ENCODE results near the gene PRODH2.

Gene PRODH2, protein sequence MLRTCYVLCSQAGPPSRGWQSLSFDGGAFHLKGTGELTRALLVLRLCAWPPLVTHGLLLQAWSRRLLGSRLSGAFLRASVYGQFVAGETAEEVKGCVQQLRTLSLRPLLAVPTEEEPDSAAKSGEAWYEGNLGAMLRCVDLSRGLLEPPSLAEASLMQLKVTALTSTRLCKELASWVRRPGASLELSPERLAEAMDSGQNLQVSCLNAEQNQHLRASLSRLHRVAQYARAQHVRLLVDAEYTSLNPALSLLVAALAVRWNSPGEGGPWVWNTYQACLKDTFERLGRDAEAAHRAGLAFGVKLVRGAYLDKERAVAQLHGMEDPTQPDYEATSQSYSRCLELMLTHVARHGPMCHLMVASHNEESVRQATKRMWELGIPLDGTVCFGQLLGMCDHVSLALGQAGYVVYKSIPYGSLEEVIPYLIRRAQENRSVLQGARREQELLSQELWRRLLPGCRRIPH

DNA sequence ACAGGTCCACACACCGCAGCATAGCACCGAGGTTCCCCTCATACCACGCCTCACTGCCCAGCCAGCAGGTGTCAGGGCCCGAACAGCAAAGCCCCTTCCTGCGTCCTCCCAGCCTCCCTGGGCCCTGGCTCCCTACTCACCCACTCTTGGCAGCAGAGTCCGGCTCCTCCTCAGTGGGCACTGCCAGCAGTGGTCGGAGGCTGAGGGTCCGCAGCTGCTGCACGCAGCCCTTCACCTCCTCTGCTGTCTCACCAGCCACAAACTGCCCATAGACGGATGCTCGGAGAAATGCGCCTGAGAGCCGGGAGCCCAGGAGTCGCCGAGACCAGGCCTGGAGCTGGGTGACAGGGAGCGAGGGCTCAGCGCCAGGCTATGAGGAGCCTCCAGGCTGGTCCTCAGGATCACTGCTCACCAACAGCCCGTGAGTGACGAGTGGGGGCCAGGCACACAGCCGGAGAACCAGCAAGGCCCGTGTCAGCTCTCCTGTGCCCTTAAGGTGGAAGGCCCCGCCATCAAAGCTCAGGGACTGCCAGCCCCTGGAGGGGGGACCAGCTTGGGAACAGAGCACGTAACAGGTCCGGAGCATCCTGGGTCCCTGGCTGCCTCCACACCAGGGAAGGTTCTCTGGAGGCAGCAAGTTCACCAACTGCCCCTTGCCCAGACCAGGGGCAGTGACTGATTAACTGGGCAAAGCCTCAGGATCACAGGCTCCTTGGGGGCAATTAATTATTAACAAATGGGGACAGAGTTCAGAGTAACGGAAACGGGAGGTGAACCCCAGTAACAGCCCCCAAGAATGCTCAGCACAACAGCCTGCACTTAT is at the start of gene PRODH2:
Gene PRODH2 (minus strand): TSS at position 626 of the 823 bp plus-strand sequence. CDS start 40 bp downstream, at position 586.
- in situ Hi-C loops (cut with MboI; ENCODE audit: low sequenced_read_pairs, unreplicated experiment) = no loop called here
- TF ChIP-seq, protein P1, sequence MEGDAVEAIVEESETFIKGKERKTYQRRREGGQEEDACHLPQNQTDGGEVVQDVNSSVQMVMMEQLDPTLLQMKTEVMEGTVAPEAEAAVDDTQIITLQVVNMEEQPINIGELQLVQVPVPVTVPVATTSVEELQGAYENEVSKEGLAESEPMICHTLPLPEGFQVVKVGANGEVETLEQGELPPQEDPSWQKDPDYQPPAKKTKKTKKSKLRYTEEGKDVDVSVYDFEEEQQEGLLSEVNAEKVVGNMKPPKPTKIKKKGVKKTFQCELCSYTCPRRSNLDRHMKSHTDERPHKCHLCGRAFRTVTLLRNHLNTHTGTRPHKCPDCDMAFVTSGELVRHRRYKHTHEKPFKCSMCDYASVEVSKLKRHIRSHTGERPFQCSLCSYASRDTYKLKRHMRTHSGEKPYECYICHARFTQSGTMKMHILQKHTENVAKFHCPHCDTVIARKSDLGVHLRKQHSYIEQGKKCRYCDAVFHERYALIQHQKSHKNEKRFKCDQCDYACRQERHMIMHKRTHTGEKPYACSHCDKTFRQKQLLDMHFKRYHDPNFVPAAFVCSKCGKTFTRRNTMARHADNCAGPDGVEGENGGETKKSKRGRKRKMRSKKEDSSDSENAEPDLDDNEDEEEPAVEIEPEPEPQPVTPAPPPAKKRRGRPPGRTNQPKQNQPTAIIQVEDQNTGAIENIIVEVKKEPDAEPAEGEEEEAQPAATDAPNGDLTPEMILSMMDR (IDR thresholded peaks at IDR 0.05; ENCODE audit: borderline replicate concordance, control extremely low read depth, extremely low read depth, insufficient read depth, missing control alignments) = no peak
- no peak for DNase-seq (ENCODE audit: low spot score)

- TF ChIP-seq, protein P1 (IDR thresholded peaks at IDR 0.05; ENCODE audit: borderline replicate concordance, control extremely low read depth, extremely low read depth, insufficient read depth, missing control alignments) = no peak
- in situ Hi-C loops (cut with MboI; ENCODE audit: low sequenced_read_pairs, unreplicated experiment) = no loop called here
- no peak for DNase-seq (ENCODE audit: low spot score)
Measured at GRCh38 chr19:35861640-35862160, 49.1 kb upstream of the PRODH2 start.

DNA sequence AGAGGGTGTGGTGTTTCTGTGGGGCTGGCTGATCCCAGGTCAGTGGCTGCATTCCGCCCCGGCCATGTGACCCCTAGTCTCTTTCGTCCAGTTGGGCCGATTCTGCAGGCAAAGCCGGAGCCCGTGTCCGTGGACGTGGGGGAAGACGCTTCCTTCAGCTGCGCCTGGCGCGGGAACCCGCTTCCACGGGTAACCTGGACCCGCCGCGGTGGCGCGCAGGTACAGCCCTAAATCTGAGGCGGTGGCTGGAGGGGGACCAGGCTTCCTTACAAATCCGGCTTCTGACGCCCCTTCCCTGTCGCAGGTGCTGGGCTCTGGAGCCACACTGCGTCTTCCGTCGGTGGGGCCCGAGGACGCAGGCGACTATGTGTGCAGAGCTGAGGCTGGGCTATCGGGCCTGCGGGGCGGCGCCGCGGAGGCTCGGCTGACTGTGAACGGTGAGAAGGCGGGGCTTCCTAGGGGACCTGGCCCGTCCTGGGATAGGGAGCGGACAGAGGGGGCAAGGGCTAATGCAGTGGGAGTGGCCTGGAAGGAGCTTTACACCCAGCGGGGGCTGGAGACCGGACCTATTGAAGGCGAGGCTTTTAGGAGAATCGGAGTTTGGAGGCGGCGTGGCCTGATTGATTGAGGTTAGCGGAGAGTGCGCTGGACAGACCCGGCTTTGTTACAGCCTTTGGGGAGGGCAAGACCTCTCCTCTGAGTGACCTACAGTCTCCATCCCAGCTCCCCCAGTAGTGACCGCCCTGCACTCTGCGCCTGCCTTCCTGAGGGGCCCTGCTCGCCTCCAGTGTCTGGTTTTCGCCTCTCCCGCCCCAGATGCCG is 48.4 kb upstream of the PRODH2 start:
- TF ChIP-seq, protein P1 (IDR thresholded peaks at IDR 0.05; ENCODE audit: borderline replicate concordance, control extremely low read depth, extremely low read depth, insufficient read depth, missing control alignments) = no peak
- in situ Hi-C loops (cut with MboI; ENCODE audit: low sequenced_read_pairs, unreplicated experiment) = no loop called here
- no peak for DNase-seq (ENCODE audit: low spot score)

DNA sequence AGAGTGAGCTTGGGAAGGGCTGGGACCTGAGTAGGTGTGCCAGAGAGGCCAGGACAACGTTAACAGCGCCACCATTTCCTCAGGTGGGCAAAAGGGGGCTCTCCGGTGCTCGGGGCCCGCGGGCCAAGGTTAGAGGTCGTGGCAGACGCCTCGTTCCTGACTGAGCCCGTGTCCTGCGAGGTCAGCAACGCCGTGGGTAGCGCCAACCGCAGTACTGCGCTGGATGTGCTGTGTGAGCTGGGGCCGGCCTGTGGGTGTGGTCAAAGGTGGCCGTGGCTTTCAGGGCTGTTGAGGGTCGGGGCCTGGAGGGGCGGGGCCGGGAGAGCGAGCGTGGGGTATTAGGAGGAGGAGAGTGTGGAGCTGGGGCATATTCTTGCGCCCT is 47.8 kb upstream of the PRODH2 start:
- TF ChIP-seq, protein P1 (IDR thresholded peaks at IDR 0.05; ENCODE audit: borderline replicate concordance, control extremely low read depth, extremely low read depth, insufficient read depth, missing control alignments) = no peak
- no peak for DNase-seq (ENCODE audit: low spot score)
- in situ Hi-C loops (cut with MboI; ENCODE audit: low sequenced_read_pairs, unreplicated experiment) = no loop called here

GRCh38 chr19:35859414-35859813 is 46.8 kb upstream of the PRODH2 start:
- DNase-seq (ENCODE audit: low spot score) = no peak
- in situ Hi-C loops (cut with MboI; ENCODE audit: low sequenced_read_pairs, unreplicated experiment) = no loop called here
- TF ChIP-seq, protein P1 (IDR thresholded peaks at IDR 0.05; ENCODE audit: borderline replicate concordance, control extremely low read depth, extremely low read depth, insufficient read depth, missing control alignments) = no peak

DNA sequence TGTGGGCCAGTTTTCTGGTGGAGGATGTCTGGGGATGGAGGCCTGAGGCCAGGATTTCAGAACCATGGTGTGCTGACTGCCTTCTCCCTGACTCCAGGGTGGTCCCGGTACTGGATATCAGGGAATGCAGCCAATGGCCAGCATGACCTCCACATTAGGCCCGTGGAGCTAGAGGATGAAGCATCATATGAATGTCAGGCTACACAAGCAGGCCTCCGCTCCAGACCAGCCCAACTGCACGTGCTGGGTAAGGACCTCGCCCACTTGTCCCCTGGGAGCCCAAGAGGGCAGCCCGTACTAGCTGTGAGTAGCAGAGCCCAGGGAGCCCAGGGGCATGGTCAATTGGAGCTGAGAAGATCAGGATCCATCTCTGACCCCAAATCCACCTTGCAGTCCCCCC is 45.7 kb upstream of the PRODH2 start:
- in situ Hi-C loops (cut with MboI; ENCODE audit: low sequenced_read_pairs, unreplicated experiment) = no loop called here
- TF ChIP-seq, protein P1 (IDR thresholded peaks at IDR 0.05; ENCODE audit: borderline replicate concordance, control extremely low read depth, extremely low read depth, insufficient read depth, missing control alignments) = no peak

More for the DNA sequence above, 45.7 kb upstream of the PRODH2 start:
- DNase-seq (ENCODE audit: low spot score) = no peak
